Retinal pigment epithelial cell (primary cell): ENCODE measurements around the gene TMC3.

ENCODE experiments used
- DNase-seq: peaks from one replicate; pipeline ENCODE4 v3.0.0-alpha.2; 2010; ENCODE audit warnings: low read depth
- H3K4me3 ChIP-seq: 2 replicates; pipeline ENCODE4 v1.5.1; 2011; ENCODE audit warnings: mild to moderate bottlenecking, low read length, control low read depth, moderate library complexity
- TF ChIP-seq, protein P1 (sequence below): conservative IDR thresholded peaks from 2 replicates; pipeline ENCODE4 v1.5.1; 2011; ENCODE audit warnings: low read depth, low read length, control low read depth, inconsistent platforms

The TMC3 gene

DNA sequence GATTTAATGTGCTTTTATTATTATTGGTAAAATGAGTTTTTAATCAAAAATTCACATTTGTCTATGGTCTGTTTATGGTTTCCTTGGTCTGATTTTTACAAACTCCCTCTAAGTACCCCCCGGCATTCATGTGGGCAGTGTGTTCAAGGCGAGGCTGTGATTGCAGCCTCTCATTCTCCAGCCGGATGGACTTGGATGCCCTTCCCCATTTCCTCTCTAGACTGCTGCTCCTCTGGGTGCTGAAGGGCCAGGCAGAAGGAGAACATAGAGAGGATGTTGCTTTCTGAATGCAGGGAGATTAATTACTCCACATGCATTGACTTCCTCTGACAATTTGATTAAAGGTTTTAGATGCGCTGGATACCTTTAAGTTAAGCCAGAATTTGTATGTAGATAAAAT, 3.9 kb upstream of the TMC3 start:
- TF ChIP-seq, protein P1, sequence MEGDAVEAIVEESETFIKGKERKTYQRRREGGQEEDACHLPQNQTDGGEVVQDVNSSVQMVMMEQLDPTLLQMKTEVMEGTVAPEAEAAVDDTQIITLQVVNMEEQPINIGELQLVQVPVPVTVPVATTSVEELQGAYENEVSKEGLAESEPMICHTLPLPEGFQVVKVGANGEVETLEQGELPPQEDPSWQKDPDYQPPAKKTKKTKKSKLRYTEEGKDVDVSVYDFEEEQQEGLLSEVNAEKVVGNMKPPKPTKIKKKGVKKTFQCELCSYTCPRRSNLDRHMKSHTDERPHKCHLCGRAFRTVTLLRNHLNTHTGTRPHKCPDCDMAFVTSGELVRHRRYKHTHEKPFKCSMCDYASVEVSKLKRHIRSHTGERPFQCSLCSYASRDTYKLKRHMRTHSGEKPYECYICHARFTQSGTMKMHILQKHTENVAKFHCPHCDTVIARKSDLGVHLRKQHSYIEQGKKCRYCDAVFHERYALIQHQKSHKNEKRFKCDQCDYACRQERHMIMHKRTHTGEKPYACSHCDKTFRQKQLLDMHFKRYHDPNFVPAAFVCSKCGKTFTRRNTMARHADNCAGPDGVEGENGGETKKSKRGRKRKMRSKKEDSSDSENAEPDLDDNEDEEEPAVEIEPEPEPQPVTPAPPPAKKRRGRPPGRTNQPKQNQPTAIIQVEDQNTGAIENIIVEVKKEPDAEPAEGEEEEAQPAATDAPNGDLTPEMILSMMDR: no peak
- H3K4me3 ChIP-seq: no peak overlapping the region
- no peak for DNase-seq

DNA sequence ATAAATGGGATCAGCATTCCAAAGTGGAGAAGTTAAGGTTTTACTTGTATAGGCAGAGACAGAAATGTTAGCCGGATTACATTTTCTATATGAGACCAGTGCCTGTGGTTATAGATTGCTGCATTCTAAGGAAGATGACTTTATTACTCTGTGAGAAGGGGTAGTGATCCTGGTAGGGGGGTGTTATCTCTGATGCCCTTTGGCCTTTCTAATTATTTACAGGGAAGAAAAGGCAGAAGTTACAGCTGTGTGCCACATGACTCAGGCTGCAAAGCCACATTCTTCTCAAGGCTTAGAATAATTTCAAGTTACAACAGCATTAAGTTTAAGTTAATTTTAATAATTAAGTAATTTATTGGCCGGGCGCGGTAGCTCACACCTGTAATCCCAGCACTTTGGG, 2.2 kb upstream of the TMC3 start:
- H3K4me3 ChIP-seq: no peak overlapping the region
- TF ChIP-seq, protein P1: no peak
- DNase-seq: no peak

DNA sequence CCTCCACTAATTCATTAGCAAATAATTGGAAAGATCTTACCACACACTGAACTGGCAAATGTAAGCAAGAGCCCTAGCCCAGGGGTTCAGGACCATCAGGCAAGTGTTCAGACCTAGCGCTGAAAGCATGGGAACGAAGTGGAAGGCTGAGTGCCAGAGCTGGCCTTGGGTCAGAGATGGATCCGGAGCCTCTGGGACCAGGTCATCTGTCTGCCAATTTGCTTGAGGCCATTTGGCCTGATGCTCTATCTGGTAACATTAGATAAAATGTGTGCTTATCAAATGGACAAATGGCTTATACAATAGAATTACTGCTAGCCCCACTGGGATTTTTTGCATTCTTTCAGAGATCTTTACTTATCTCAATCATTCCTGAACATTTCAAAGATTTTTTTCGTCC, 1.4 kb upstream of the TMC3 start:
- H3K4me3 ChIP-seq: no peak overlapping the region
- TF ChIP-seq, protein P1: no peak
- no peak for DNase-seq

DNA sequence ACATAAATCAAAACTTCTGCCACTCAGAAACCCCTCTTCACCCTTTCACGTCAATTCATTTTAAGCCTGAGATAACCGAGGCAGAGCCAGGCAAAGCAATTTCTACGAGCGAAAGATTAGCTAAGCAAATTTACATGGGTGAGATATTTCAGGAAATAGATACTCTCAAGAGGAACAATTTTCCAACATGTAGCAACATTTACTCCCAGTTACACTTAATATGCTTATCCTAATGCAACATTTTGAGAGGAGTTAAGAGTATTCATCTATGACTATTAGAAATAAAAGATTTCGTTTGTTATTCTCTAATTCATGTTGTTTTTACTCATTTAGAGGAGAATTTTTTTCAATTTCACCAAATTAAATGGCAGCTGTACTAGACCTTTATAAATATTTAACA, 837 bp downstream of the TMC3 start:
- no peak overlapping the region for H3K4me3 ChIP-seq
- TF ChIP-seq, protein P1: no peak
- no peak for DNase-seq

DNA sequence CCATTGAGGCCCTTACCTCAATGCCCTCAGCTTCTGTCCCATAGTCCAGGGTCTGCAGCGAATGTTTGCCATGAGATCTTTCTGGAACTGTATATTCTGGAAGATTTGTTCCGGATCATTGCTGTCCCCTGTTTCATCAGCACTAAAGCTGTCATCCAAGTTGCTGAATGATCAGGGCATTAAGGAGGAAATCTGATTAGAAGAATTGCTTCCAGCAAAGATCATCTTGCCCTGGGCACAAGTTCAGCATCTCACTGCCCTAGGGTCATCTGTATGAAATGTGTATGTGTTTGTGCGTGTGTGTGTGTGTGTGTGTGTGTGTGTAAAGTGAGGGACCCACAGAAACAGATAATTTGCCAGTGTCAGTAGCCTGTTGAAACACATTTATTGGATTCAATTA, 1.4 kb downstream of the TMC3 start:
- DNase-seq: no peak
- no peak overlapping the region for H3K4me3 ChIP-seq
- TF ChIP-seq, protein P1: no peak

DNA sequence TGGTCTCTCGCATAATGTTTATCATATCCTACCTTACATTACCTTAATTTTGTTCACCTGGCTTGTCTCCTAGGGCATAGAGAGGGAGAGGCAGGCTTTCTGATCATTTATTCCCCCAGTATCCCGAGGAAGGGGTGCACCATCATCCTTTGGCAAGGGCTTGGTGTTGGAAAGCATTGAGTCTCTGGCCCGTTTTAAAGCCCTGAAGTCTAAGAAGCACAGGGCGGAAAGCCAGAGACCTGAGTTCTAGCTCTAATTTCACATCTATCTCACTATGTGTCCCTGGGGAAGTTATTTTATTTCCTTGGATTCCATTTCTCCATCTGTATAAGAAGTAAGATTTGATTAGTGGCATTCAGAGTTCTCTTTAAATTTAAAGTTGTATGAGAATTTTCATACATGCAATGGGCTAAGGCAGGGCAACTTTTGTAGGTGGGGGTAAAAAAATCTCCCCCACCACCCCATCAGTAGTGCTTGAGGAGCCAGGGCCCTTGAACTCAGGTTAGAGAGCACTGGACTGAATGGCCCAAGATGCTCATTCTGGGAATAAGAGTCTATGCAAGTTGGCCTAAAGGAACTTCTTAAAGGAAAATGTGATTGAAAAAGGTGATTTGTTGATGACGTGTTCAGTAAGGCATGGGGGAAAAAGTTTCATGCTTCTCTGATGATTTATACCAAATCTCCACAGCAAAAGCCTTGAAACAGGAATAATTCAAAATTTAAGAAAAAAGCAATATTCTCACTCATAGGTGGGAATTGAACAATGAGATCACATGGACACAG, 10.1 kb downstream of the TMC3 start:
- TF ChIP-seq, protein P1: no peak
- no peak overlapping the region for H3K4me3 ChIP-seq

DNA sequence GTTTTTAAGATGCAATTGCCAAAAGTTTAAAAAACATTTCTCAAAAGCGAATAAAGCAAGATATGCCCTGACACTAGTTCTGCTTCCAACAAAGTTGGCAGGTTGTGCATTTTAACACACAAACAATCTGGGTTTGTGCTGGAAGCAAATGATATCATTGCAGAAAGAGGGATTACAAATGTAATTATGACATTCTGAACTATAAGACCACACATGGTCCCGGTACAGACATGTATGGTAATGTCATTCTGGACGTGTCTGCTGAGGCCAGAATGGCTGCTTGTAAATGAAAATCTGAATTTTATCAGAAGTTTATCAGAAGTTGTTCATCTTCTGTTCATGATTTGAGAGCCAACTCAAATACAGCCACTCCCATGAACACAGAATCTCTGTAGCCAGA, 10.7 kb downstream of the TMC3 start:
- no peak overlapping the region for H3K4me3 ChIP-seq
- DNase-seq: no peak
- TF ChIP-seq, protein P1: no peak

More for the DNA sequence above, 10.1 kb downstream of the TMC3 start:
- DNase-seq: no peak
